SU-DHL-6 (cell line): ENCODE data around the gene SACS.

Source experiments
- EZH2phosphoT487 ChIP-seq: fragments of 200-600 bp; sonication (generic), shearing (Covaris generic); conservative IDR thresholded peaks from 2 replicates; pipeline ENCODE4 v1.6.1; 2018; ENCODE audit warnings: mild to moderate bottlenecking, antibody characterized with exemption, low read length, moderate library complexity, mixed read lengths
- TF ChIP-seq, protein P1 (sequence below): fragments of 200-600 bp; sonication (generic); IDR thresholded peaks from one replicate; pipeline ENCODE4 v1.5.1; 2017; ENCODE audit warnings: antibody characterized with exemption, mild to moderate bottlenecking, low read length, moderate library complexity; ENCODE audit not compliant: insufficient read depth, poor library complexity, severe bottlenecking

DNA sequence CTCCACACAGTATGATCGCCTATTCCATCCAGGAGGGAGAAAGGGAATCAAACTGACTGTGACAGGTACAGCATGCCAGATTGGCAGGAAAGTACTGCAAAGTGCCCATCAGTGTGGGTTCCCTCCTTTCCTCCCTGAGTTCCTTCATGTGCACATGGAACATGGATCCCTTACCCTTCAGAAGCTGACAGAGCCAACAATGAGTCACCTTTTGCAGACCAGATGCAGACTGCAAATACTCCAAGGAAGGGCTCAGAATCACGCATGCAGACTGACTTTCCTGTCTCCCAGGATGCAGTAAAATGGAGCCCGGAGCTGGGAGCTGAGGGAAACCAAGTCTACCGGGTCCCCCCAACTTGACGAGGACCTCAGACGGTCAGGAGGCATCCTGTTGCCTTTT, 41.8 kb downstream of the SACS start:
- TF ChIP-seq, protein P1, sequence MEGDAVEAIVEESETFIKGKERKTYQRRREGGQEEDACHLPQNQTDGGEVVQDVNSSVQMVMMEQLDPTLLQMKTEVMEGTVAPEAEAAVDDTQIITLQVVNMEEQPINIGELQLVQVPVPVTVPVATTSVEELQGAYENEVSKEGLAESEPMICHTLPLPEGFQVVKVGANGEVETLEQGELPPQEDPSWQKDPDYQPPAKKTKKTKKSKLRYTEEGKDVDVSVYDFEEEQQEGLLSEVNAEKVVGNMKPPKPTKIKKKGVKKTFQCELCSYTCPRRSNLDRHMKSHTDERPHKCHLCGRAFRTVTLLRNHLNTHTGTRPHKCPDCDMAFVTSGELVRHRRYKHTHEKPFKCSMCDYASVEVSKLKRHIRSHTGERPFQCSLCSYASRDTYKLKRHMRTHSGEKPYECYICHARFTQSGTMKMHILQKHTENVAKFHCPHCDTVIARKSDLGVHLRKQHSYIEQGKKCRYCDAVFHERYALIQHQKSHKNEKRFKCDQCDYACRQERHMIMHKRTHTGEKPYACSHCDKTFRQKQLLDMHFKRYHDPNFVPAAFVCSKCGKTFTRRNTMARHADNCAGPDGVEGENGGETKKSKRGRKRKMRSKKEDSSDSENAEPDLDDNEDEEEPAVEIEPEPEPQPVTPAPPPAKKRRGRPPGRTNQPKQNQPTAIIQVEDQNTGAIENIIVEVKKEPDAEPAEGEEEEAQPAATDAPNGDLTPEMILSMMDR = no peak
- TF ChIP-seq EZH2phosphoT487 = no peak
